Gastroesophageal sphincter (tissue), 4 donors: Measurements from ENCODE around the gene GUCY2C. TPM values are rescaled to one million over a fixed set of nuclear protein-coding genes. Genes with fewer than 3 reads are reported as not detected.

Source experiments
- ATAC-seq: fragments of 150-250 bp; one replicate; pipeline ENCODE4 v1.9.1; 2016; ENCODE audit warnings: mild to moderate bottlenecking, moderate library complexity
- H3K27ac ChIP-seq, 4 donors: fragments of 200-600 bp; sonication (generic) in 3 of 4; 1 replicate in 3 of 4; 2 replicates in 1 of 4; pipeline ENCODE4 v1.5.1; 2016 to 2019
- H3K27me3 ChIP-seq: fragments of 200-600 bp; sonication (generic); one replicate; pipeline ENCODE4 v1.5.1; 2019
- H3K36me3 ChIP-seq, 2 donors: fragments of 200-600 bp; sonication (generic); one replicate each; pipeline ENCODE4 v1.5.1; 2019; ENCODE audit warnings: control low read depth in 1 of 2
- H3K4me1 ChIP-seq, 3 donors: fragments of 200-600 bp; sonication (generic); 1 replicate in 2 of 3; 2 replicates in 1 of 3; pipeline ENCODE4 v1.5.1; 2016 to 2019; ENCODE audit warnings: control low read depth in 2 of 3
- H3K4me3 ChIP-seq, 2 donors: fragments of 200-600 bp; sonication (generic); one replicate each; pipeline ENCODE4 v1.5.1; 2019; ENCODE audit warnings: mild to moderate bottlenecking in 1 of 2, moderate library complexity in 1 of 2
- H3K9me3 ChIP-seq, 3 donors: fragments of 200-600 bp; sonication (generic); one replicate each; pipeline ENCODE4 v1.5.1; 2017 to 2019; ENCODE audit warnings: control low read depth in 2 of 3
- CTCF ChIP-seq, 4 experiments: fragments of 200-600 bp in 2 of 4; fragments of 450-650 bp in 2 of 4; sonication (generic) in 1 of 4; IDR thresholded peaks; one replicate each; pipeline ENCODE4 v1.5.1; 2017 to 2019; ENCODE audit warnings: antibody characterized with exemption in 4 of 4, mild to moderate bottlenecking in 2 of 4, moderate library complexity in 2 of 4
- EP300 ChIP-seq: sonication (generic); formaldehyde crosslinking; IDR thresholded peaks from one replicate; pipeline ENCODE4 v1.6.1; 2017; ENCODE audit warnings: antibody characterized with exemption, mild to moderate bottlenecking
- POLR2A ChIP-seq, 2 donors: fragments of 450-650 bp; IDR thresholded peaks; one replicate each; pipeline ENCODE4 v1.6.1; 2017; ENCODE audit warnings: antibody characterized with exemption in 2 of 2, mild to moderate bottlenecking in 2 of 2, moderate library complexity in 1 of 2
- POLR2AphosphoS5 ChIP-seq: sonication (generic); formaldehyde crosslinking; IDR thresholded peaks from one replicate; pipeline ENCODE4 v1.6.1; 2017; ENCODE audit warnings: antibody characterized with exemption
- WGBS, 2 donors: methylation state at CpG; one replicate each; pipeline ENCODE4 v1.1.5; 2018; ENCODE audit warnings: low coverage in 1 of 2; 5-methylcytosine and 5-hydroxymethylcytosine counted together
- total RNA-seq, 4 donors: library from RNA; depleted of rRNA; stranded (reverse); fragments of >200 nt; gene quantifications; one replicate each; pipeline ENCODE4 v1.1.0, GENCODE V29; 2016

Gene GUCY2C
- total RNA-seq, 4 donors from 2014 or later: not detected

- Histone ChIP-seq H3K4me3 (no peak overlapping the region), H3K27me3 (no peaks in the 10 kb centered on the region), H3K36me3 (no peaks in the 10 kb centered on the region), H3K27ac (no peak overlapping the region), H3K9me3 (no peaks in the 10 kb centered on the region), H3K4me1 (no peaks in the 10 kb centered on the region)
- TF ChIP-seq CTCF (IDR thresholded peaks at IDR 0.05): no peak
- TF ChIP-seq EP300: no peak
- no peak for TF ChIP-seq POLR2AphosphoS5
- TF ChIP-seq POLR2A (IDR thresholded peaks at IDR 0.05): no peak
- 25 to 35% methylated on average over 3 to 4 of the region's 4 CpGs for WGBS, 2 donors
- ATAC-seq: no peak
Observed at GRCh38 chr12:14710632-14711320, 14.4 kb upstream of the GUCY2C start.

- no peak overlapping the region for H3K27ac ChIP-seq
Observed at GRCh38 chr12:14701809-14702568, 5.6 kb upstream of the GUCY2C start.

GRCh38 chr12:14700935-14701334, 4.5 kb upstream of the GUCY2C start:
- 73 to 77% methylated on average over 3 to 4 of the region's 4 CpGs for WGBS, 2 donors
- Histone ChIP-seq H3K27me3 (no peaks in the 10 kb centered on the region), H3K27ac (no peak overlapping the region), H3K4me3 (no peak overlapping the region), H3K4me1 (no peaks in the 10 kb centered on the region), H3K36me3 (no peaks in the 10 kb centered on the region), H3K9me3 (no peaks in the 10 kb centered on the region)
- TF ChIP-seq CTCF (IDR thresholded peaks at IDR 0.05) (no peak), POLR2AphosphoS5 (no peak), POLR2A (IDR thresholded peaks at IDR 0.05) (no peak), EP300 (no peak)
- ATAC-seq: no peak

More at GRCh38 chr12:14701809-14702568, 5.6 kb upstream of the GUCY2C start:
- Histone ChIP-seq H3K4me3 (no peak overlapping the region), H3K4me1 (no peaks in the 10 kb centered on the region), H3K36me3 (no peaks in the 10 kb centered on the region), H3K9me3 (no peaks in the 10 kb centered on the region), H3K27me3 (no peaks in the 10 kb centered on the region)
- no peak for ATAC-seq
- WGBS, 2 donors: 50 to 57% methylated on average over 3 of the region's 6 CpGs
- TF ChIP-seq CTCF (IDR thresholded peaks at IDR 0.05) (no peak), POLR2AphosphoS5 (no peak), EP300 (no peak), POLR2A (IDR thresholded peaks at IDR 0.05) (no peak)

- H3K36me3 ChIP-seq: no peaks in the 10 kb centered on the region
- no peak for ATAC-seq
- no peaks in the 10 kb centered on the region for H3K4me1 ChIP-seq
- no peaks in the 10 kb centered on the region for H3K9me3 ChIP-seq
- 100% methylated on average over 1 of the region's 2 CpGs; no CpG with 5 or more reads in 1 of the 2 donors for WGBS, 2 donors
- no peak overlapping the region for H3K27ac ChIP-seq
- no peak overlapping the region for H3K4me3 ChIP-seq
- no peaks in the 10 kb centered on the region for H3K27me3 ChIP-seq
- no peak for TF ChIP-seq POLR2A (IDR thresholded peaks at IDR 0.05)
- TF ChIP-seq EP300: no peak
- no peak for TF ChIP-seq CTCF (IDR thresholded peaks at IDR 0.05)
- no peak for TF ChIP-seq POLR2AphosphoS5
Observed at GRCh38 chr12:14699923-14700322, 3.5 kb upstream of the GUCY2C start.

GRCh38 chr12:14698555-14698954, 2.2 kb upstream of the GUCY2C start:
- Histone ChIP-seq H3K4me1 (no peaks in the 10 kb centered on the region), H3K4me3 (no peak overlapping the region), H3K27me3 (no peaks in the 10 kb centered on the region), H3K9me3 (no peaks in the 10 kb centered on the region), H3K36me3 (no peaks in the 10 kb centered on the region), H3K27ac (no peak overlapping the region)
- TF ChIP-seq EP300 (no peak), POLR2A (IDR thresholded peaks at IDR 0.05) (no peak), CTCF (IDR thresholded peaks at IDR 0.05) (no peak), POLR2AphosphoS5 (no peak)
- no peak for ATAC-seq
